ENCODE data around the gene CRHR1.

The CRHR1 gene

DNA sequence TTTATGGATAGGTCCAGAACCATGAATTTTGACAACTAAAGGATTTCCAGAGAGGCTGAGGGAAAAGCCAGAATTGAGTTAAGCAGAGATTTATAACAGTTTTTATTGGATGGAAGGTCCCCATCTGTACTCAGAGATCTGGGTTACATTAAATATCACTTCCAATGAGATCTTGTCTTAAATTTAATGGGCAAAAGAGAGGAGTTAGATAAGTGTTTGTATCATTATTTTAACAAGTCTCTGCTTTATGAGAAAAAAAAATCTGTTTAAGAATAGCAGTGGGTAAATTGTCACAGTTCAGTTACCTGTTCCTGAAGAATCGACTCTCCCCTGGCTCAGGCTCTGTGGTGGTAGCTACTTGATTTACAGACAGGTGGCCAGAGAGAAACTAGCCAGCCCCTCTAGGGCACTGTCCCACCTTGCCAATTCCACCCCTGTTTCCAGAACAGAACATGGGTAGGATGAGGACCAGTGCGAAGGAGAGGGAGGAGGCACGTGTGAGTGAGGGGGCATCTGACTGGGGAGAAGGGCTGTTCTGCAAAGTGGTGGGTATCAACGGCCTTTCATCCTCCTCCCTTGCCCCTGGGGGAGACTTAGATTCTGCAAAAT lies 22.1 kb upstream of the CRHR1 start:
- no peak for DNase-seq (ENCODE audit: insufficient read length)
- TF ChIP-seq POLR2AphosphoS5 (IDR thresholded peaks at IDR 0.05; ENCODE audit: low read depth, low read length) (no peak), POLR2A (IDR thresholded peaks at IDR 0.05; ENCODE audit: low read depth, low read length) (no peak), TAF1 (IDR thresholded peaks at IDR 0.05; ENCODE audit: borderline replicate concordance, low read depth, low read length) (no peak)
- no peak for FAIRE-seq

DNA sequence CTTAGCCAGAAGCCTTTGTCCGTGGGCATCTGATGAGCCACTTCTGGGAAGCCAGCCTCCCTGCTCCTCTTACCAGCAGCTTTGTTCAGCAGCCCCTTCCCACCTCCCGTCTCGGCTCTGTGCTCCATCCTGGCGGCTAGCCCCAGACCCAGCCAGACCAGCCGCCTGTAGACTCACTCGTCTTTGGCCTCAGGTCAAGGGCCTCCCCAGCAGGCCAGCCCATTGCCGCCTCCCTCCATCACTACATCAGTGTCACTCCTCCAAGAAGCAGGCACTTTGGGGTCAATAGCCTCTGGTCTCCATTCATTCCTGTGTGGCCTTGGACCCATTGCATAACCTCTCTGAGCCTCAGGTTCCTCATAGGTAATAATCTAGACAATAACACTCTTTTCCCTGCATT lies 20.9 kb upstream of the CRHR1 start:
- DNase-seq (ENCODE audit: insufficient read length) (no peak), FAIRE-seq (no peak)

DNA sequence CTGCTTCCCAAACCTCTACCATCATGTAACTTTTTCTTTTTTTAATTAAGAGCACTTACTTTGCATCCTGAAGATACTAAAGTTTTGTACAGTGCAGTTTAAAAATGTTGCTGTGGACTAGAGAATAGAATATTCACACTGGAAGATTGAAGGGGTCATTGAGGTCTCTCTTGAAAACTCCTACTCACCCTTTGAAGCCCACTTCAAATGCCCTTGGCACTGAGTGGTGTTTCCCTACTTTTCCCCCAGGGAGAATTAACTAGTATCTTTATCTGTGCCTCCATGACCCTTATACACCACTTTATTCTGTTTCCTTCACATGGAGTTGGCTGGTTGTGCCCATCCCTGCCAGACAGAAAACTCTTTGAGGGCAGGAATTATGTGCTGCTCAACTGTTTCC lies 19.6 kb upstream of the CRHR1 start:
- TF ChIP-seq TAF1 (IDR thresholded peaks at IDR 0.05; ENCODE audit: borderline replicate concordance, low read depth, low read length): no peak
- TF ChIP-seq POLR2AphosphoS5 (IDR thresholded peaks at IDR 0.05; ENCODE audit: low read depth, low read length): no peak
- TF ChIP-seq POLR2A (IDR thresholded peaks at IDR 0.05; ENCODE audit: low read depth, low read length): no peak
- DNase-seq (ENCODE audit: insufficient read length): no peak
- FAIRE-seq: no peak

More for the DNA sequence above, 20.9 kb upstream of the CRHR1 start:
- TF ChIP-seq POLR2A (IDR thresholded peaks at IDR 0.05; ENCODE audit: low read depth, low read length): no peak
- TF ChIP-seq TAF1 (IDR thresholded peaks at IDR 0.05; ENCODE audit: borderline replicate concordance, low read depth, low read length): no peak
- no peak for TF ChIP-seq POLR2AphosphoS5 (IDR thresholded peaks at IDR 0.05; ENCODE audit: low read depth, low read length)

DNA sequence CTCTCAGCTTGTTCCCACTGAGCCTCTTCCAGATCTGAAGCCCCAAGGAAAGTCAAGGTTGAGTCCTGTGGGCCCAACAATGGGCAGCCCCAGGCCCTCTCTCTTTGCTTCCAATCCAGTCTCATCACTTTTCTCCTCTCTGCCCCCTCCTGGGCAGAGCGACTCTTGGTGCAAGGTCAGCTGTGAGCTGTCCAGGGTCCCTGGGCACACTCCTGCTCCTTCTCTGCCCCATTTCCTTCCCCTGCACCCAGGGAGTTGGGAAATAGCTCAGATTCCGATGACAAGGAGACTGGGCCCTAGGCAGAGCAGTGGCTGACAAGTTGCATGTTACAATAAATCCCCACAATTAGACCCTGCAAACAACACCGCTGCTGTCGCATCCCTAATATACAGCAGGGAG lies 16.1 kb upstream of the CRHR1 start:
- DNase-seq (ENCODE audit: insufficient read length): no peak
- no peak for FAIRE-seq

DNA sequence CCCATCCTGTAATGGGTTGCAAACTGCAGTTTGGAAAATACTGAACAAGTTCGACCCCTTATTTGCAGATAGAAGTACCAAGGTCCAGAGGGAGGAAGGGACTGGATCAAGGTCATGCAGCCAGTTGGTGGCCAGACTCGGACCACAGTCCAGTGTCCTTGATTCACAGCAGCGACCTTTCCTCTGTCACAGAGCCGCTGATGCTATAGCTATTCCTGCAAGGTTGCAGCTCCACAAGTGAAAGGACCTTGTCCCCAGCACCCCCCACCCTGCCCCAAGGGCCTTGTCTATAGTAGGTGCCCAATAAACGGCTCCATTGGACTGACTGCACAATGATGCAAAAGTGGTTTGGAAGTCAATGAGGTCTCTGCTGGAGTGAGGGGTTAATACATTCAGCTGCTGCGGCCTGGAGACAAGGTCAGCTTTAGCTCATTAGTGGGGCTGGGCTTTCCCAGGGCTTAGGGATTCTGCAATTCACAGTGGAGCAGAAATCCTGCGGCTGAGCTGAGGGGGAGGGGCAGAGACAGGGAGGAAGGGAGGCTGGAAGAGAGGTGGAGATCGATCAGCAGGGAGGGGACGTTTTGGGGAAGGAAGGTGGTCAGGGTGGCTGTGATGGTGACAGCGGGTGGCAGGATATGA lies 13.4 kb upstream of the CRHR1 start:
- DNase-seq (ENCODE audit: insufficient read length) (no peak), FAIRE-seq (no peak)
- TF ChIP-seq TAF1 (IDR thresholded peaks at IDR 0.05; ENCODE audit: borderline replicate concordance, low read depth, low read length) (no peak), POLR2A (IDR thresholded peaks at IDR 0.05; ENCODE audit: low read depth, low read length) (no peak), POLR2AphosphoS5 (IDR thresholded peaks at IDR 0.05; ENCODE audit: low read depth, low read length) (no peak)

More for the DNA sequence above, 16.1 kb upstream of the CRHR1 start:
- TF ChIP-seq POLR2AphosphoS5 (IDR thresholded peaks at IDR 0.05; ENCODE audit: low read depth, low read length) (no peak), POLR2A (IDR thresholded peaks at IDR 0.05; ENCODE audit: low read depth, low read length) (no peak), TAF1 (IDR thresholded peaks at IDR 0.05; ENCODE audit: borderline replicate concordance, low read depth, low read length) (no peak)

DNA sequence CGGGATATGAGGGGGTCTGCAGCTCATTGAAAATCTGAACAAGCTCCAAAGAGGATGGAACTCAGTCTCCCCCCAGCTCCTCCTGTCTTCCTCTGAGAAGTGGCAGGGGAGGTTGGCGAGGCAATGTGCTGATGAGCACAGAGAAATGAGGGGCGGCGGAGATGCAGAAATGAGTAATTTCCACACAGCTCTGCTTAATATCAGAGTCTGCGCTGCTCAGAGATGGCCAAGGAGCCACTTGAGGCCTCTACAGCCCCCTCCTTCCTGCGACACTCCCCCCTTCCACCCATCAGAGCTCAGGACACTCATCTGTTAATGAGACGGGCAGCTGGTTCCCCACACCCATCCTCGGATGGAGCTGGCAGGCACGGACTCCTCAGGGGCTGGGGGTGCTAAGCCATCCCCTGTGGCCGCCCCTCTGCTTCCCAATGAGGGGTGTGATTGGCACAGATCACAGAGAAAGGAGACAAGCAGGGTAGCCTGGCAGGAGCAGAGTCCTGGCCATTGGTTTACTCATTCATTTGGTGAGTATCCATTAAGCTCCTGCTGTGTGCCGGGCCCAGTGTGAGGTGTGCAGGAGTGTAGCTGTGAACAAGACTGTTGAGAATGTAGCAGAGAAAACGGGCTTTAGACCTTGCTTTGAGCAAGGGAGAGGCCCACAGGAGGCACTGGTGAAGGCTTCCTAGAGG lies 12.7 kb upstream of the CRHR1 start:
- TF ChIP-seq TAF1 (IDR thresholded peaks at IDR 0.05; ENCODE audit: borderline replicate concordance, low read depth, low read length) (no peak), POLR2AphosphoS5 (IDR thresholded peaks at IDR 0.05; ENCODE audit: low read depth, low read length) (no peak), POLR2A (IDR thresholded peaks at IDR 0.05; ENCODE audit: low read depth, low read length) (no peak)
- DNase-seq (ENCODE audit: insufficient read length) (no peak), FAIRE-seq (no peak)

DNA sequence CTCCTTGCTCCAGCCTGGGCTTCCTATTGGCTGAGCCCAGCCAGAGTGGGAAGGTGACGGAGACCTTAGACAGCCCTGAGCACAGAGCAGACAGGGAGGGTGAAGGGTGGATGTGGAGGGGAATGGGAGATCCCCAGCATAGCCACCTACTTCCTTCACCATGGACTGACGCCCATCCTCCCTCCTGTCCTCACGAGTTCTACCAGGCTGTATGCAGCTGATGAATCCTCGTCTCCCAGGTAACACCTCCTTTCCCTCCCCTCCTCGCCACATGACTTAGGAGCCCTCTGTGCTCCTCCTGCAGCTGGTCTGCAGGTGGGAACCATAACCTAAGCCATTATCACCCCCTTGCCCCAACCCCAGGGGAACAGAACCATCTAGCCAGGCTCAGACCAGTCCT lies 9.0 kb upstream of the CRHR1 start:
- DNase-seq (ENCODE audit: insufficient read length) (no peak), FAIRE-seq (no peak)
- TF ChIP-seq POLR2AphosphoS5 (IDR thresholded peaks at IDR 0.05; ENCODE audit: low read depth, low read length) (no peak), TAF1 (IDR thresholded peaks at IDR 0.05; ENCODE audit: borderline replicate concordance, low read depth, low read length) (no peak), POLR2A (IDR thresholded peaks at IDR 0.05; ENCODE audit: low read depth, low read length) (no peak)

DNA sequence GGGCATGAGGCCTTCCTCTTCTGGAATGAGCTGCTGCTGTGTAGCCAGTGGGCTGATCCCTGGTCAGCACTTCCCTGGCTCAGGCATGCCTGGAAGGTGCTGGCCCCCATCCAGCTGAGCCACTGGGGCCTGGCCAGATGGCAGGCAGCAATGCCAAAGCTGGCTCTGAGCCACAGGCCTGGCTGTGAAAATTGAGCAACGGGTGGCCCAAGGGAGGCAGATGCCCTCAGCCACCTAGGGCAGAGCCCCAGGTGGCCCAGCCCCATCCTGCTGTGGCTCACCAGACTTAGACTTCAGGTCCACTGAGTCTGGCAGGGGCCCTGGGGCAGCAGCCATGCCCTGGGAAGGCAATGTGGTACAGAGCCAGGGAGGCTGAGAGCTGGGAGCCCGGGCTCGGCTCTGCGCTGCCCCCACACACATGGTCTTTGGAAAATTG lies 8.5 kb upstream of the CRHR1 start:
- no peak for FAIRE-seq
- DNase-seq (ENCODE audit: insufficient read length): no peak
- no peak for TF ChIP-seq POLR2AphosphoS5 (IDR thresholded peaks at IDR 0.05; ENCODE audit: low read depth, low read length)
- no peak for TF ChIP-seq POLR2A (IDR thresholded peaks at IDR 0.05; ENCODE audit: low read depth, low read length)
- TF ChIP-seq TAF1 (IDR thresholded peaks at IDR 0.05; ENCODE audit: borderline replicate concordance, low read depth, low read length): no peak

DNA sequence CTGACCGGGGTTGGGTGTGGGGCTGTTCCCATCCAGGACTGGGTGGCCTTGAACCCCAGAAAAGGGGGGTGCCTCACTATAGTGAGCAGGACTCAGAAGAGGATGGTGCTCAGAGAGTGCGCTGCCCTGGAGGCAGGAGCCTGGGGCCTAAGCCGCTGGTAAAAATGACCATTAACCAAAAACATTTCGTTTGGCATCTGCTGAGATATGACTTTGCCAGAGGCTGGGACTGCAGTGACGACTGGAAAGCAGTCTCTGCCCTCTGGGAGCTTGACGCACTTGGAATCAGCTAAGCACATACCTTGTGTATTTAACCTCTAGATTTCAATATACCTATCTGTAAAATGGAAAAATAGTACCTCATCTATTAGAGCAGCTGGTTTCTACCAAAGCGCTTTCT lies 7.2 kb upstream of the CRHR1 start:
- TF ChIP-seq POLR2A (IDR thresholded peaks at IDR 0.05; ENCODE audit: low read depth, low read length) (no peak), POLR2AphosphoS5 (IDR thresholded peaks at IDR 0.05; ENCODE audit: low read depth, low read length) (no peak), TAF1 (IDR thresholded peaks at IDR 0.05; ENCODE audit: borderline replicate concordance, low read depth, low read length) (no peak)
- DNase-seq (ENCODE audit: insufficient read length): no peak
- FAIRE-seq: no peak

DNA sequence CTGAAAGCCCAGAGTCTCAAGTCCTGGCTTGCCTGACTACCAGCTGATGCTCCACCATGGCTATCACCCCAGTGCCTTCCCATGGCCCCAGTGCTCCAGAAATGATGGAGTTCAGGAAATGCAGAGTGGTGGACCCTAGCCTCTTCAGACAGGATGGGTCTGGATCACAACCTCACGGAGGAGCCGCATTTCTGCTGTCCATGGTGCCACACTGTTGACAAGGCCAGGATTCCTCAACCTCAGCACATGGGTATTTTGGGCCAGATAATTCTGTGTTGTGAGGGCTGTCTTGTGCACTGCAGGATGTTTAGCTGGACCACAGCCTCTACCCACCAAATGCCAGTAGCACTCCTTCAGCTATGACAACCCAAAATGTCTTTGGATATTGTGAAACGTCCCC lies 6.7 kb upstream of the CRHR1 start:
- DNase-seq (ENCODE audit: insufficient read length) (no peak), FAIRE-seq (no peak)
- TF ChIP-seq TAF1 (IDR thresholded peaks at IDR 0.05; ENCODE audit: borderline replicate concordance, low read depth, low read length): no peak
- no peak for TF ChIP-seq POLR2AphosphoS5 (IDR thresholded peaks at IDR 0.05; ENCODE audit: low read depth, low read length)
- TF ChIP-seq POLR2A (IDR thresholded peaks at IDR 0.05; ENCODE audit: low read depth, low read length): no peak

DNA sequence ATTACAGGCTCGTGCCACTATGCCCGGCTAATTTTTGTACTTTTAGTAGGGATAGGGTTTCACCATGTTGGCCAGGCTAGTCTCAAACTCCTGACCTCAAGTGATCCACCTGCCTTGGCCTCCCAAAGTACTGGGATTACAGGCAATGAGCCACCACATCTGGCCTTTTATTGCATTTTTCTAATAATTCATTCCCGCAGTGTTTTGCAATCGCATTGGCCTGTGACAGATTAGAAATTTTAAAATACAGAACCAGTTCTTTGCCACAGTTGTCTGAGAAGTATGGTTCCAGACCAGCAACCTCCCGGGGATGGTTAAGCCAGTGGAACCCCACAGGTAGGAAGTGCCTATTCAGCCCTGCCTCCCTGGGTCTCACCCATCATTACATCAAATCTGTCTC lies 3.2 kb upstream of the CRHR1 start:
- FAIRE-seq: no peak

More for the DNA sequence above, 3.2 kb upstream of the CRHR1 start:
- TF ChIP-seq TAF1 (IDR thresholded peaks at IDR 0.05; ENCODE audit: borderline replicate concordance, low read depth, low read length) (no peak), POLR2AphosphoS5 (IDR thresholded peaks at IDR 0.05; ENCODE audit: low read depth, low read length) (no peak), POLR2A (IDR thresholded peaks at IDR 0.05; ENCODE audit: low read depth, low read length) (no peak)
- no peak for DNase-seq (ENCODE audit: insufficient read length)

Data from GM12892 (cell line).